GM19099 (cell line): ENCODE data around the gene CYP4A11.

Source experiments
- POLR2A ChIP-seq: IDR thresholded peaks from 3 replicates; pipeline ENCODE4 v1.6.1; 2011; ENCODE audit warnings: low read depth; ENCODE audit not compliant: insufficient read length; ENCODE audit errors: extremely low read depth

Gene CYP4A11

DNA sequence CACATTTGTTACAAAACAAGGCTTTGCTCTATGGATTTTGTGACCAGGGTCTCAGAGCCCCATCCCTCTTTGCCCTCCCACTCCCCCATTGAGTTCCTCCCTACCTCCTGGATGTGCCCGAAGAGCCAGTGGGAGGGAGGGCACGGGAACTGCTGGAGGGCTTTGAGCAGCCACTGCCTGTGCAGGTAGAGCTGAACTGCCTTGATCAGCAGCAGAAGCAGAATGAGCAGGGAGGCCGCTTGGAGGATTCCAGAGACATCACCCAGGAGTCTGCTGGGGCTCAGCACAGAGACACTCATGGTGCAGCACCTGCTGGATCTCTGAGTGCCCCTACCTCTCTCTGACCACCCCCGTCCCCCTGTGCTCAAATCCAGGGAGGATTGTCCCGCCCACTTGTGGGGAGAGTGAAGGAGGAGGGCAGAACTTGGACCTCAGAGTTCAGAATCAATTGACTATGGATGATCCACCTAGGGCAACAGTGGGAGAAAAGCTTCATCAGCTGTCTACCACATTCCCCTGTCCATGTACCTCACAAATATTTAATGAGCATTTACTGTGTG, at the start of gene CYP4A11:
Gene CYP4A11, minus strand, starts transcription at position 342 of the 560 bp plus-strand sequence. Its CDS starts 43 bp downstream, at position 299.
- no peak for TF ChIP-seq POLR2A

DNA sequence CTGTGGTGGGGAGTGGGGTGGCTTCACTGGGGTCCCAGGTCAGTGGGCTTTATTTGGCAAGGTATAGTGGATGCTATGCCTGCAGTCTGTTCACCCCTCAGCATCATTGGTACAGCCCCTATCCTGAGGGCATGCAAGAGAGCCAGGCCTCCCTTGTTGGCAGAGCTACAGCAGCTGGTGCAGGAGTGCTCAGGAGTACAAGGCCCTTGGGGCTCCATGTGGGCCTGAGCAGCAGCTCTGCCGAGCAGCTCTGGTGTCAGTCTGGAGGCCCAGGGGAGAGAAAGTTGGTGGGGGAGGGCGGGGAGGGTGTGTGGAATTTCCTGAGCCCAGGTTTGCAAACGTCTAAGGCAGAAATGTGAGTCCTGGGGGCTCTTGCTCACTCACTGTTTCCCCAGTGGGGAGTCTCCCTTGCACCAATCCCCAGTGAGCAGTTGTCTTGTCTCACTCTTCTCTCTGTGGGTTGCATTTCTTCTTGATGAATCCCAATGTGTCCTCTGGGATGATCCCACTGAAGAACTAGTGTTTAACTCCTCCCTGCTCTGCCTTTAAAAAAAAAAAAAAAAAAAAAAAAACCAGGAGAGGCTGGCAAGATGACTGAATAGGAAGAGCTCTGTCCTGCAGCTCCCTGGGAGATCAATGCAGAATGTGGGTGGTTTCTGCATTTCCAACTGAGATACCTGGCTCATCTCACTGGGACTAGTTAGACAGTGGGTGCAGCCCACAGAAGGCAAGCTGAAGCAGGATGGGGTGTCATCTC, 42.7 kb upstream of the CYP4A11 start:
- no peak for TF ChIP-seq POLR2A

- no peak for TF ChIP-seq POLR2A
Observed at GRCh38 chr1:46983166-46983829, 42.0 kb upstream of the CYP4A11 start.

GRCh38 chr1:46969014-46969619, 27.8 kb upstream of the CYP4A11 start:
- TF ChIP-seq POLR2A: no peak

- no peak for TF ChIP-seq POLR2A
Observed at GRCh38 chr1:46961066-46961758, 19.9 kb upstream of the CYP4A11 start.

GRCh38 chr1:46960250-46960649, 19.0 kb upstream of the CYP4A11 start:
- no peak for TF ChIP-seq POLR2A

GRCh38 chr1:46948629-46949416, 7.5 kb upstream of the CYP4A11 start:
- no peak for TF ChIP-seq POLR2A

DNA sequence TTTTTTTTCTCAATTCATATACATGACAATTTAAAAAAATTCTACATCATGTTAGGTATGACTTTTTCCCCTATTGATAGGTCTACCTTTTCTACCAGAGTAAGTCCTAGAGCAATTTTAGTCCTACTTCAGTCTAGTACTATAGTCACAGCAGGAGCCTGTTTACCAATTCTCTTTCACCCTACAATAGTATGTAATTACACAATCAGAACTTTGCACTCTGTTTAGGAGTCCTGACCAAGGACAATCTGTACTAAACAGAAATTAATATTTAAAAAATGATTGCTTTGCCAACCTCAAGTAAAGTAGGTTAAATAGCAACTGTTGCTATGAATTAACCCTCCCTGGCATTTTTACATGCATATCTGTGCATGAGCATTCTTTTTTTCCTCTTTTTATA, 810 bp upstream of the CYP4A11 start:
- no peak for TF ChIP-seq POLR2A

GRCh38 chr1:46940307-46940706, 969 bp downstream of the CYP4A11 start:
- no peak for TF ChIP-seq POLR2A

DNA sequence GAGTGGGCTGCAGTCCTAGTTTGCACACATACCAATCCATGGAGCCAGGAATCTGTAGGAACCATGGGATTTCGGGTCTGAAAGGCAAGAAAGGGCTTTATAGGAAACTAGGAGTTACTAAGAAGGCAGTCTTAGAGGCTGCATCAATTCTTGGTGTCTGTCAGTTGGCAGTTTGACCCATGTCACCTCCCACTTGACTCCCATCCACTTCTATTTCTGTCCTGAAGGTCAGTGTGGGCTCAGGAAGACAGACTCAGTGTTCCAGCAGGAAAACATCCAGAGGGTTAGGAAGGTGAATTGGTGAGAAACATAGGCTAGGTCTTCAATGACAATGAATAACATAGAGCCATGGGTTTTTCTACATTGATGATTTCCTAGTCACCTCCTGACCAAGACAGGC, 4.0 kb downstream of the CYP4A11 start:
- no peak for TF ChIP-seq POLR2A

GRCh38 chr1:46936788-46937187, 4.5 kb downstream of the CYP4A11 start:
- no peak for TF ChIP-seq POLR2A

GRCh38 chr1:46931151-46931550, 10.1 kb downstream of the CYP4A11 start:
- TF ChIP-seq POLR2A: no peak

- TF ChIP-seq POLR2A: no peak
Observed at GRCh38 chr1:46927249-46927835, 13.9 kb downstream of the CYP4A11 start.

GRCh38 chr1:46910790-46911189, 30.5 kb downstream of the CYP4A11 start:
- no peak for TF ChIP-seq POLR2A
